Measurements from ENCODE around the gene RALGPS1. TPM values are rescaled to one million over a fixed set of nuclear protein-coding genes. Genes with fewer than 3 reads are reported as not detected.
A peak's percentile ranks its signal among the peaks of the same experiment; 100 is the strongest.

The RALGPS1 gene, protein sequence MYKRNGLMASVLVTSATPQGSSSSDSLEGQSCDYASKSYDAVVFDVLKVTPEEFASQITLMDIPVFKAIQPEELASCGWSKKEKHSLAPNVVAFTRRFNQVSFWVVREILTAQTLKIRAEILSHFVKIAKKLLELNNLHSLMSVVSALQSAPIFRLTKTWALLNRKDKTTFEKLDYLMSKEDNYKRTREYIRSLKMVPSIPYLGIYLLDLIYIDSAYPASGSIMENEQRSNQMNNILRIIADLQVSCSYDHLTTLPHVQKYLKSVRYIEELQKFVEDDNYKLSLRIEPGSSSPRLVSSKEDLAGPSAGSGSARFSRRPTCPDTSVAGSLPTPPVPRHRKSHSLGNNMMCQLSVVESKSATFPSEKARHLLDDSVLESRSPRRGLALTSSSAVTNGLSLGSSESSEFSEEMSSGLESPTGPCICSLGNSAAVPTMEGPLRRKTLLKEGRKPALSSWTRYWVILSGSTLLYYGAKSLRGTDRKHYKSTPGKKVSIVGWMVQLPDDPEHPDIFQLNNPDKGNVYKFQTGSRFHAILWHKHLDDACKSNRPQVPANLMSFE
- 2.2 and 4.1 TPM in 2 replicates for total RNA-seq (2014; rRNA removed; shearing (Covaris generic))

DNA sequence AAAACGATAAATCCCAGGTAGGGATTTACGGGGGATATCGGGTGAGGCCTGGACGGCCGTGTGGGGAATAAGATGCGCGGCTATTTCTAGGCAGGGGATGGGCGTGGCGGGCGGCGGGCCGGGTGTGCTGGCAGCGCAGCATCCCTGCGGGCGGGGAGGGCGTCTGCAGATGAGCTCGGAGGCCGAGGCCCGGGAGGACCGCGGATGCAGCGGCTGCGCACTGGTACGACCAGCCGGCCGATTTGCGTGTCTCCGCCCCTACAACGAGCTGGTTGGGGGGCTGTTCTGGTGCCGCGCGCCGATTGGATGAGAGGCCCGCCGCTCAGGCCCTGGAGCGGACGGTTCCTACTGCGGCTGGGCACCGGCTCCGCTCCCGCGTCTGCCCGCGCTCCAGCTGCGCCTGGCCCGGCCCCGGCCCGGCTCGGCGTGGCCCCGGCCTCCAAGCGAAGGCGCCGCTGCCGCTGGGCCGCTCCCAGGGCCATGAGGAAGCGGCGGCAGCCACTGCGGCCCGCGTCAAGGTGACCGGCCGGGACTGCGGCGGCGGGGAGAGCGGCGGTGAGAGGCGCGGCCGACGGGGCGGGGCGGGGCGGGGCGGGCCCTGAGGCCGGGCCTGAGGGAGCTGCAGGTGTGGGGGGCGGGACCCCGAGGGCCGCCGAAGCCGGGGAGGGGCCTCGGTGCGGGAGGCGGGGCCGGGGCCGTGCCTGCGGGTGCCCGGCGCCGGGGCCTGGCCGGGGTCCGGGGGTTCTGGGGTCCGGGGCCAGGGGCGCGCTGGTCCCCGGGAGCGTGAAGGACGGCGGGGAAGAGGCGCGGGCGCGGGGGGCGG, at the start of gene RALGPS1:
Gene RALGPS1 (plus strand): TSS at position 325 of the 823 bp plus-strand sequence. CDS start 47,508 bp downstream, outside the sequence.
- DNase-seq (ENCODE audit: low spot score) = peak; percentile 94

DNA sequence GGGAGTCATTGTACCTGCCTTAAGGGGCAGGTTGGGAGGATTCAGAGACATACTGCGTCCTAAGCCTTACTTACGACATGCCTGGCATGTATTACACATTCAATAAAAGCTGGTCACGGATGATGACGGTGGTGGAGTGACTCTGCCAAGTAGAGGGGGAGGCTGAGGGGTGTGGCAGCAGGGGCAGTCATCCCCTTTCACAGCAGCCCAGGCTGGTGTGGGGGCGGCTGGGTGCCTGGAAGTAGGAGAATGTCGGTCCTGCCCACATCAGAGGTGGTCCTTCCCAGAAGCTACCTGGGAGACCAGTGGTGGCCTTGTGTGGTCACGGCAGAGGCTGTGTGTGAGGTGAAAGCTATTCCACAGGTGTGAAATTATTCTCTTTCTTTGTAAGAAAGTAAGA, 45.2 kb upstream of the RALGPS1 start:
- no peak for DNase-seq (ENCODE audit: low spot score)

DNA sequence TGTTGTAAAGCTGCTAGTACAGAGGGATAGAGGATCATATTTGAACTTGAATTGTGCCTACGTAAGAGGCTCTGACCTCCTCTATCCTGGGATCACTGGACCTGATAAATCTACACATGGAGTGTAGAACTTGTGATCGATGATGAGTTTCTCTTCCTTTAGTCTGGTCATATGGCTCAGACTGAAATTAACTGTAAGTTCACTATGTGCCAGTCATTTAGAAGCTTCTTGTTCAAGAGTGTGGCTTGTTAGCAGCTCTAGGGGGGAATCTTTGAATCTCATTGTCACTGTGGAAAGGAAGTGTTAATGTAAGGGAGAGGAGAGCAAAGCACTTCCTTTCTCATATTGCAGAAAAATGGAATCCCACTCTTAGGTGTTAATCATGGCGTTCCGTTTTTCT, 42.1 kb upstream of the RALGPS1 start:
- no peak for DNase-seq (ENCODE audit: low spot score)

DNA sequence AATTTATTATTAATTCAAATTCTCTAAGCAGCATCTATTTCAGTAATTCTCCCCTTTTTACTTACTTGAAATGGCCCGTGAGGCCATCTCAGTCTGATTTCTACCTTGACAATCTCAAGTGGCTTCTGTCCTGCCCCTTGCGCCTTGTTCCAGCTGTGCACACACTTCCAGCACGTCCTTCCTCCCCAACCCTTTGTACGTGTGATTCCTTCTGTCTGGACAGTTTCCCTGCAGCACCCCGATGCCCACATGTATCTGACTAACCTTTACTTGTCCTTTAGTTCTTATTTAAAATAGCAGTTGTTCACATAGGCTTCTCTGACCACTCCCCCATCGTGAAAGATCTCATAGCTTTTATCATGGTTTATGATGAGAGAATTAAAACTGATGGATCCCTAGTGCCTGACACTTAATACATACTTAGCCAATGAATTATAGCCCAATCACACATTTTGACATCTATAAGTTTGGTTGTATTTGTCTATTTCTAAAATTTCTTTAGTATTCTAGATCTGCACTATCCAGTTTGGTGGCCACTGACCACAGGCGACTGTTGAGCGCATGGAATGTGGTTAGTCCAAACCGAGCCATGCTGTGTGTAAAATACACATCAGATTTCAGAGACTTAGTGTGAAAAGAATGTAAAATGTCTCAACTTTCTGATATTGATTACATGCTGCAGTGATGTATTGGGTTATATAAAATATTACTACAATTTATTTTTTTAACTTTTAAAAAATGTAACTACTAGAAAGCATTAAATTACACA, 39.9 kb upstream of the RALGPS1 start:
- DNase-seq (ENCODE audit: low spot score) = no peak

DNA sequence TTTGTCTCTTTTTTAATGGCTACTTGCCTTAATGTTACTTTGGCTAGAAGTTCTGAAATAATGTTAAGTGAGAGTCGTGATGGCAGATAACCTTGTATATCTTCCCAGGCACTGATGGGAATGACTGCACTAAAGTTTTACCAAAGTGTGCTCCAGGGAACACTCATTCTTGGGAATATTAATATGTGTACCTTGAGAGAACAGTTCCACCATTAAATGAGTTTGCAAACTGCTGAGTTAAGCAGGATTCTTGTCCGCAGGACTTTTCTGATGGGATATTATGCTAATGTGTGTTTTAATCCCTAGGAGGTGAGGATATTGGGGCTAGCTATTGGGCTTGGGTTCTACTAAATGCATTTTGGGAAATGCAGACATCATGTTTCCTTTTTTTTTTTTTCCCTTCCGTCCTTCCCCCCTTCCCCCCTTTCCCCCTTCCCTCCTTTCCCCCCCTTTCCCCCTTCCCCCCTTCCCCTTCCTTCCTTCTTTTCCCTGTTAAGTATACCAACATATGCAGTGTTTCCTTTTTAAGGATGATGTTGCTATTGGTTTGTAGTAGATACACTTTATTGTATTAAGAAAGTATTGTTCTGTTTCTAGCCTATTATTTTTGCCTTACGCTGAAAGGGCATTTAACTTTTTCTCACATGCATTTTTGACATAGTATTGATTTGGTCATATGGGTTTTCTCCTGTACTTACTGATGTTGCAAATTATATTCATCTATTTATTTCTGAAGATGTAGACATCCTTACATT, 38.6 kb upstream of the RALGPS1 start:
- DNase-seq (ENCODE audit: low spot score) = no peak

DNA sequence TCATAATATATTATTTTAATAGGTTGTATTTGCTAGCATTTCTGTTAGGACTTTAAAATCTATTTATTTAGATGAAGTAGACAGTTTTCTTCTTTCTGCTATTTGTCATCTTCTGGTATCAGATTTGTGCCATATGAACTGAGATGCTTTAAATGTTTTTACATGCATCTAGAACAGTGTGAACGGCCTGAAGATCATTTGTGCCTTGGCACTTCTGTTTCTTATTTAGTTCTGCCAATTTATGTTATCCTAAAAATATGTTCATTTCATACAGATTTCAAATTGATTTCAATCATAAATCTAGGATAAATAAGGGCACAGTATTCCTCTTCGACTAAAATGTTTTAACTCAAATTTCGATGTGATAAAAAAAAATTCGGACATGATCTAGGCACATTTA, 38.1 kb upstream of the RALGPS1 start:
- no peak for DNase-seq (ENCODE audit: low spot score)

DNA sequence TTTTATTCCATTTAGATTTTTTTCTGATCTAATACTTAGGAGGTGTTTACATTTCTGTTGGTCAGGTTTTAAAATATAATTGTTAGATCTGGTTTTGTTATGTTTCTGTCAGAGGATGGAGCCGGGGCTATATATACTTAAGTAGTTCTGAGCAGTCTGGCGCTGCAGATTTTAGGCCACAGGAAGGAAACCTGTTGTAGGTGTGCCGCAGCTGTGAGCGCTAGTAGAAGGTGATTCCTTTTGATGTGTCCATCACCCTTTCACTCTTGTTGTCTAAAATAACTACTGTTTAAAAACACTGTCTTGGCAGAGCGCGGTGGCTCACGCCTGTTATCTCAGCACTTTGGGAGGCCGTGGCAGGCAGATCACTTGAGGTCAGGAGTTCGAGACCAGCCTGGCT, 37.2 kb upstream of the RALGPS1 start:
- no peak for DNase-seq (ENCODE audit: low spot score)

DNA sequence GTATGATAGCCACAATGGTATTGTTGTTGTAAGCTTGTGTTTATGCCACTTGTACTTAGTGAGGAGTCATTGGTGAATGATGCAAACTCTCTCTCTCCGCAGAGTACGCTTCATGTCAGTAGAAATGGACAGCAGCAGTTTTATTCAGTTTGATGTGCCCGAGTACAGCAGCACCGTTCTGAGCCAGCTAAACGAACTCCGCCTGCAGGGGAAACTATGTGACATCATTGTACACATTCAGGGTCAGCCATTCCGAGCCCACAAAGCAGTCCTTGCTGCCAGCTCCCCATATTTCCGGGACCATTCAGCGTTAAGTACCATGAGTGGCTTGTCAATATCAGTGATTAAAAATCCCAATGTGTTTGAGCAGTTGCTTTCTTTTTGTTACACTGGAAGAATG, 35.3 kb upstream of the RALGPS1 start:
- DNase-seq (ENCODE audit: low spot score) = no peak

DNA sequence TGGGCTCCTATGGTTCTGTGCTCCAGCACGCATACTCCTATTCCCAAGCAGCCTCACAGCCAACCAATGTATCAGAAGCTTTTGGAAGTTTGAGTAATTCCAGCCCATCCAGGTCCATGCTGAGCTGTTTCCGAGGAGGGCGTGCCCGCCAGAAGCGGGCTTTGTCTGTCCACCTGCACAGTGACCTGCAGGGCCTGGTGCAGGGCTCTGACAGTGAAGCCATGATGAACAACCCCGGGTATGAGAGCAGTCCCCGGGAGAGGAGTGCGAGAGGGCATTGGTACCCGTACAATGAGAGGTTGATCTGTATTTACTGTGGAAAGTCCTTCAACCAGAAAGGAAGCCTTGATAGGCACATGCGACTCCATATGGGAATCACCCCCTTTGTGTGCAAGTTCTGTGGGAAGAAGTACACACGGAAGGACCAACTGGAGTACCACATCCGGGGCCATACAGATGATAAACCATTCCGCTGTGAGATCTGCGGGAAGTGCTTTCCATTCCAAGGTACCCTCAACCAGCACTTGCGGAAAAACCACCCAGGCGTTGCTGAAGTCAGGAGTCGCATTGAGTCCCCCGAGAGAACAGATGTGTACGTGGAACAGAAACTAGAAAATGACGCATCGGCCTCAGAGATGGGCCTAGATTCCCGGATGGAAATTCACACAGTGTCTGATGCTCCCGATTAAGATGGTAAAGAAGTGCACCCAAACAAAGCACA, 34.2 kb upstream of the RALGPS1 start:
- no peak for DNase-seq (ENCODE audit: low spot score)

DNA sequence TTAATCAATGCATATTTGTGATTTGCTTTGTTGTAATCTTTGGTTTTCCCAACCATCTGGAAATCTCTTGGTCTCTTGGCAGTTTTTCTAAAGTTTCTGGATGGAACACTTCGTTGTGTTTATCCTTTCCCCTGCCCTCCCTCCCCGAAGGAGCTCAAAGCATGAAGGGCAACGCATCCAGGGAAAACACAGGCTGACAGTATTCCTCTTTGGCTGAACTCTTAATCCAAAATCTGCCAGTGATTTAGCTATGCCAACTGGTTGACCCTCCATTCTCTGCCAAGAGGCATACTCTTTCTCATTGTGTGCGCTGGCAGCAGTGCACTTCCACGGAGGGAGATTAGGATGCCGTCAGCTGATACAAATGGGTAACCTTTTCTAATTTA, 33.6 kb upstream of the RALGPS1 start:
- no peak for DNase-seq (ENCODE audit: low spot score)

DNA sequence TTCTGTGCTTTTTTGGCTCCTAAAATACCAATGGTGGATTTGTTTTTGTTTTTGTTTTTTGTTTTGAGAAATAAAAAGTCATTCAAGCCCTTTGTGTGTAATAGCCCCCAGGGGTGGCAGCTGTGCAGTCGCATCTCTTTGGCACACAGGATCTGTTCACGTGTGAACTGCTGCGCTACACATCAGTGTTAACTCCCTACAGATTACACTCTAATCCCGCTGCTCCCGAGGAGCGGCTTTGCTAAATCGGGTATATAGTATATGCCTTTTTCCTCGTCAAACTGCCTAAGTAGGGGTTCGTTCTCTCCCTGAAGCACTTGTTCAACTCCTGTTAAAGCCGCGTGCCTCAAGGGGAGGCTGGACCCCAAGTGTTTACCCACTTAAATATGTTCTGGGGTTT, 31.8 kb upstream of the RALGPS1 start:
- DNase-seq (ENCODE audit: low spot score) = no peak

DNA sequence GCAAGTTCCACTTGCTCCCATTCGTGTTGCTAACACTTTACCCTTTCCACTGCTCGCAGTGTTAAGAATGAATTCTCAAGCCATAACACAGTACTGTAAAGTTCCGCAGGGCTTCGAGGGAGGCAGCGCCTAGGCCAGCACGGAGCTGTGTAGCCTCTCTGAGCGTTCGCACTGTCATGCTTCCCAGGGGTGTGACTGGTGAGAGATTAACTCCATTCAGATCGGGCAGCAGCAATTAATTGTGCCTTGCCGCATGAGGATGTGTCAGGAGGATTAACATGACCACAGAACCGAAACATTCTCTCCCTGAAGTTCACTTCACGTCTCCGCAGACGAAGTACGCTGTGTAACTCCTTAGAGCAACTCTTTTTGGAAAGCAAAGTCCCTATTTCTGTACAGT, 30.9 kb upstream of the RALGPS1 start:
- no peak for DNase-seq (ENCODE audit: low spot score)

DNA sequence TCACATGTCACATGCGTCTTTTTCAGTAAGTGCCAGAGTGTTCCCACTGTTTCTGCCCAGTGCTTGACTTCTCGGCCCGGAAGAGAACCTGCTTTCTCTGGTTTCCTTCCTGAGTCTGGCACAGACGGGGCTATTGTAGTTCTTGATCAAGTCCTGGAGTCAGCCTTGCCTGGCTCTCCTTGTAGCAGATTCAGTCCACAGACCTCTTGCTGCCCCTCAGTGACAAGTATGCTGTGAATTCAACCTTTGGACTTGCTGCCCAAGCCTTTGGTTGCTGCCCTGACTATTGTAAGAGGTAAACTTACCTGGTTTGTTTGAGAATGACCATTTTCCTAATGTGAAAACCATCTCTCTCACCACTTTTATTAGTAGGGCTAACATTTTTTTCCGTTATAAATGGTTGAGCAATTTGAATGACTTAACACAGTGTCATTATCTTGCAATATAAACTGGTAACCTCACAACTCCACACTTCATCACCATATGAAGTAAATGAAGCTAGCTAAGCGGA, 29.4 kb upstream of the RALGPS1 start:
- no peak for DNase-seq (ENCODE audit: low spot score)

DNA sequence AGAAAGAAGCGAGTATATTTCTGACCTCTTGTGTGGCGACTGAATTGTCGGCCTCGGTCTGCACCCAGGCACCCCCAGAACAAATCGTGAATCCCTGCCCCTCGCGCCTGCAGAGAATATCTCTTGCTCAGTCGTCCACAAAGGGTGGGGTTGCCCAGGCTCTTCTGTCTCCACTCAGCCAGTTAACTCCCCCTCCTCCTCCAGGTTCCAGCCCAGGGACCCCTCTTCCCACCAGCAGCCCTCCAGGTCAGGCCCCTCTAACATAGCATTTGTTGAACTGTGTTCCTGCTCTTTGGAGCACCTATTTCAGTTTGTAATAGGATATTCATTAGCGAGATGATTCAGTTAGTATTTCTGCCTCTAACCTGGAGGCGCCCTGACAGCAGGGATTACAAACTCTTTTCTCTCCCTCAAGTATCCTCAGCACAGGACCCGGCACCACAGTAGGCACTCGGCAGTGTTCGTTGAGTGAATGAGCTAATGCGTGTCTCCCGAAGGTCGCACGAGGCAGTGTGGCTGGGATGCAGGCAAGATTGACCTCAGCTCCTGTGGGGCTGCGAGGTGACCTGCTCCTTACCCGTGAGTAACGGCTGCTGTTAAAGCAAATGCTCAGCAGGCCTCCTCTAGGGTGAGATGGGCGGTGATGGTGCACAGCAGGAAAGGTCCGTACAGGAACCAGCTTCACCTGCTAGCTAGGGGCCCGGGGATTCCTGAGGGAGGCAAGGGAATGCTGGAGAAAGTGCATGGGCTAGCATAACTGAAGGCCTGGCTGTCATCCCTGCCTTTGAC, 28.4 kb upstream of the RALGPS1 start:
- DNase-seq (ENCODE audit: low spot score) = no peak

DNA sequence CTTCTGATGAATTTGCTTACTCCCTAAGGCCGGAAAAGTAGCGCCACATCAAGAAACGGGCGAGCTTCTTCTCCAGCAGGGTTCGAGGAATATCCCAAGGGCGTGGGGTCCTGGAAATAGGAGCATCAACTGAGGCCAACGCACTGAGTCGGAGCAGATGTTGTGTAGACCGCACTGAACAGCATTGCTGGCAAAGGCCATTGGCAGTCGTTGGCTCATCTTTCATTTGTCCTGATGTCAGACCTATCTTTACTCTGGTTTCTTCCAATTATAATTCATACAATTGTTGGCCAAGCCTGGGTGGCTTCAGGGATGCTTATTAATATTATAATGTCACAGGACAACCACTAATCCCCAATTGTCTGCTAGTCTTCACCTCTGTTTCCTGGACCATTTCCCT, 27.7 kb upstream of the RALGPS1 start:
- DNase-seq (ENCODE audit: low spot score) = no peak

DNA sequence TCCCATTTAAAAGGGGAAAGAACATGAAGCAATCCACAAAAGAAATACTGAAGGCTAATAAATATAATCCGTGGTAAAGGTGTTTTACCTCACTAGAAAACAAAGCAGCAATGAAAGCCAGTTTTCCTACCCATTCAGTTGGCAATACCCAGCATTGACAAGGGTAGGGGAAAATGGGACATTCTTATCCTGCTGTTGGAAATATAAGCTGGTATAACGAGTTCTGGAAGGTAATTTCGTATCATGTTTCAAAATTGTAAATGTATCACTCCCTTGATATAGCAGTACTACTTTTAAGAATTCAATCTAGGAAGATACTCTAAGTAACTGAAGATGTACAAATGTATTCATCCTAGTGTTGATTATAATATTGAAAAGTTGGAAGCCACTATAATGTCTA, 22.9 kb upstream of the RALGPS1 start:
- DNase-seq (ENCODE audit: low spot score) = no peak

DNA sequence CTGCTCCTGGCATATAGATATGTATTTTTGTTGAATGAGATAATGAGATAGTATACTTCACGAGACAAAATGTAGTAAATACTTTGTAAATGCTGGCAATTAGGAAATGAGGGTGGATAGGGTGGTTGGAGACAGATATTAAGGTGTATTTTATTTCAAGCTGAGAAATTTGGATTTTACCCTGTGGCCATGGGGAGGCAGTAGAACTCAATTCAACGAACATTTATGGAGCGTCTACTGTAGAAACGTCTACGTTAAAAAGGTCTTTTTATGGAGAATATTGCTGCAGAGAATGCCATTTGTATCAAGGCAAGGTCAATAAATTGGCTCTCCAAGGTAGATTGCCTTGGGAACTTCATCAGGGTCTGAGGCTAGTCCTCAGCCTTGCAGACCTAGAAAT, 21.5 kb upstream of the RALGPS1 start:
- no peak for DNase-seq (ENCODE audit: low spot score)

DNA sequence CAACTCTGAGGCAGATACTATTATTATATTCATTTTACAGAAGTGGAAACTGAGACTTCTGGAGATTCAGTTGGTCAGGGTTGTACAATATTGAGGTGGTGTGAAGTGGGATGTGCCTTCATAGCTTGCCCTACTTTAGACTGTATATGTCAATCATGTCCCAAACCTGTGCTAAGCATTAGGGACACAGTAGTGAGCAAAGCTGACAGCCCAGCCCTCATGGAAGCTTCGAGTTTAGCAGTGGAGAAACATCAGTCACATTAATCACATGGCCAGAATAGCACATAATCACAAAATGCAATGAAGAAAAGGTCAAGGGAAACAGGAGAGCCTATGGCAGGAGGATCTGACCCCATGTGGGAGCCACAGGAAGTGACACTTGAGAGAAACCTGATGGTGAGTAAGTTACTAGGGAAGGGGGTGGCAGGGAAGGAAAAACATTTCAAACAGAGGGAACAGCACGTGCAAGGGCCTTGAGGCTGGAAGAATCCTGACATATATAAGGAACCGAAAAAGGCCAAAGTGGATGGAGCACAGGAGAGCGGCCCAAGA, 20.5 kb upstream of the RALGPS1 start:
- DNase-seq (ENCODE audit: low spot score) = no peak

DNA sequence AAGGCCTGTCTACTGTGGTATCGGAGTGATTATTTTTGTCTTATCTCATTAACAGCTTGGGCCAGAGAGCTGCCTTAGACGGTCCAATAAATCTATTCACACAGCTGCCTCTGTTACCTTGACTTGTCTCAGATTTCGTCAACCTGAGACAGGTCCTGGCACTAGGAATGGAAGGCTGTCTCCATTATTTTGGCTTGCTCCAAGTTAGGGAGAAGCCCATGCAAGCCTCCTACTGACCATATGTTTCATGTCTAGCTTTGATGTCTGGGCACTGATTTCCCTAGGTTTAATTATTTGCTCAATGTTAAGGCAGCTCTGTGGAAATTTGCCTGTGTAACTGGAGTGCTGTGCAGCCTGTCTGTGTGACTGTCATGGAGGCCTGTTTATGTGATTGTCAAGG, 12.4 kb upstream of the RALGPS1 start:
- DNase-seq (ENCODE audit: low spot score) = no peak
